Lower leg skin (tissue), 4 donors: ENCODE results near the gene P2RX2. TPM values are rescaled to one million over a fixed set of nuclear protein-coding genes. Genes with fewer than 3 reads are reported as not detected.

Experiments
- DNase-seq, 2 donors: peaks; one replicate each; pipeline ENCODE4 v3.0.0-alpha.2; 2019; ENCODE audit warnings: low spot score in 2 of 2
- H3K4me3 ChIP-seq: fragments of 200-600 bp; sonication (generic); 2 replicates; pipeline ENCODE4 v1.5.1; 2017; ENCODE audit warnings: mild to moderate bottlenecking, low read depth; ENCODE audit not compliant: poor library complexity, severe bottlenecking
- CTCF ChIP-seq, 3 donors: fragments of 450-650 bp; IDR thresholded peaks; one replicate each; pipeline ENCODE4 v1.5.1; 2016; ENCODE audit warnings: antibody characterized with exemption in 3 of 3, mild to moderate bottlenecking in 3 of 3, moderate library complexity in 2 of 3
- POLR2A ChIP-seq, 2 donors: fragments of 450-650 bp; IDR thresholded peaks; one replicate each; pipeline ENCODE4 v1.6.1; 2016 to 2017; ENCODE audit warnings: antibody characterized with exemption in 2 of 2, mild to moderate bottlenecking in 1 of 2, moderate library complexity in 1 of 2
- WGBS, 2 donors: methylation state at CpG; one replicate each; pipeline ENCODE4 v1.1.5; 2018; 5-methylcytosine and 5-hydroxymethylcytosine counted together
- intact Hi-C: fragments of 100-400 bp; cut with DNase I; formaldehyde crosslinking; loops from one replicate; pipeline ENCODE4 v1.15.0; 2023; ENCODE audit warnings: low total_unique reads
- total RNA-seq, 4 donors: library from RNA; depleted of rRNA; stranded (reverse); fragments of >200 nt; gene quantifications; one replicate each; pipeline ENCODE4 v1.1.0, GENCODE V29; 2016

The P2RX2 gene
- total RNA-seq, 4 donors from 2014 or later, result not detected

GRCh38 chr12:132580701-132581292 is 37.8 kb upstream of the P2RX2 start:
- DNase-seq, result no peak
- intact Hi-C loops, result no loop called here
- H3K4me3 ChIP-seq, result no peak overlapping the region
- TF ChIP-seq POLR2A (IDR thresholded peaks at IDR 0.05) (no peak), CTCF (IDR thresholded peaks at IDR 0.05) (no peak)
- 93 to 98% methylated on average over 11 to 12 of the region's 12 CpGs for WGBS, 2 donors

GRCh38 chr12:132581348-132582057 is 37.1 kb upstream of the P2RX2 start:
- no peak for DNase-seq
- 86 to 87% methylated on average over 12 to 16 of the region's 17 CpGs for WGBS, 2 donors
- TF ChIP-seq CTCF (IDR thresholded peaks at IDR 0.05) (no peak), POLR2A (IDR thresholded peaks at IDR 0.05) (no peak)
- no peak overlapping the region for H3K4me3 ChIP-seq
- intact Hi-C loops, result no loop called here

- no peak for TF ChIP-seq POLR2A (IDR thresholded peaks at IDR 0.05)
- no peak for TF ChIP-seq CTCF (IDR thresholded peaks at IDR 0.05)
- 79 to 81% methylated on average over 24 of the region's 24 CpGs for WGBS, 2 donors
- intact Hi-C loops, result no loop called here
- H3K4me3 ChIP-seq, result no peak overlapping the region
- DNase-seq, result no peak
Observed at GRCh38 chr12:132582058-132582420, 36.5 kb upstream of the P2RX2 start.

GRCh38 chr12:132582582-132583410 is 35.8 kb upstream of the P2RX2 start:
- no peak for DNase-seq
- intact Hi-C loops, result no loop called here
- WGBS, 2 donors, result 93 to 94% methylated on average over 74 to 76 of the region's 89 CpGs
- H3K4me3 ChIP-seq, result no peak overlapping the region
- no peak for TF ChIP-seq CTCF (IDR thresholded peaks at IDR 0.05)
- TF ChIP-seq POLR2A (IDR thresholded peaks at IDR 0.05), result no peak

- H3K4me3 ChIP-seq, result no peak overlapping the region
- intact Hi-C loops, result no loop called here
- TF ChIP-seq CTCF (IDR thresholded peaks at IDR 0.05), result no peak
- no peak for TF ChIP-seq POLR2A (IDR thresholded peaks at IDR 0.05)
- WGBS, 2 donors, result 93 to 94% methylated on average over 3 to 28 of the region's 50 CpGs
- no peak for DNase-seq
Observed at GRCh38 chr12:132583411-132583710, 35.2 kb upstream of the P2RX2 start.
